Epithelial cell of esophagus (primary cell): ENCODE results near the gene STK32B.

Experiments used
- DNase-seq: peaks from one replicate; pipeline ENCODE4 v3.0.0; 2010; ENCODE audit warnings: low read depth
- H3K4me3 ChIP-seq: 2 replicates; pipeline ENCODE4 v1.5.1; 2011; ENCODE audit warnings: mild to moderate bottlenecking, low read length, control low read depth
- CTCF ChIP-seq: IDR thresholded peaks from 2 replicates; pipeline ENCODE4 v1.5.1; 2011; ENCODE audit warnings: low read depth, mild to moderate bottlenecking, low read length, control low read depth, inconsistent platforms; ENCODE audit not compliant: insufficient read depth; ENCODE audit errors: missing control alignments

The STK32B gene

DNA sequence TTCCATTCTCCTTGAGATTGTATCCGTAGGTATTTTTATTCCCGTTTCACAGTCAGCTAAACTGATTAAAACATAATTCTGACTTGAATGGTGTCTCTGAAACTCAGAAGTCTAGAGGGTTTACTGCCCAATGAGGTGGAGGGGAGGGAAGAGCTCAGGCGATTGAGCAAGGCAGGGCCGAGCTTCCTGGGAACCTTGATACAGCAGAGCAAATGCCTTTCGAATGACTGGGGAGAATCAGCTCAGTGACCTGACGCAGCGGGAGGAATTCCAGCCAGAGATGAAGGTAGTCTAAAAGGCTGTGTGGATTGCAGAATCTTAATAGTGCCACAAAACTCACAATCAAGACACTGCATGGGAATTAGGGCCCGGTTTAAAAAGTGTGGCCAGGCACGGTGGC lies 423.5 kb downstream of the STK32B start:
- no peak overlapping the region for H3K4me3 ChIP-seq
- DNase-seq = peak; percentile 17
- TF ChIP-seq CTCF = no peak

GRCh38 chr4:5477613-5478012 lies 426.3 kb downstream of the STK32B start:
- H3K4me3 ChIP-seq = no peak overlapping the region
- DNase-seq = no peak
- TF ChIP-seq CTCF = no peak

GRCh38 chr4:5478169-5478568 lies 426.9 kb downstream of the STK32B start:
- DNase-seq = no peak
- TF ChIP-seq CTCF = no peak
- H3K4me3 ChIP-seq = no peak overlapping the region

- no peak for TF ChIP-seq CTCF
- H3K4me3 ChIP-seq = no peak overlapping the region
- no peak for DNase-seq
Measured at GRCh38 chr4:5478697-5479096, 427.4 kb downstream of the STK32B start.

DNA sequence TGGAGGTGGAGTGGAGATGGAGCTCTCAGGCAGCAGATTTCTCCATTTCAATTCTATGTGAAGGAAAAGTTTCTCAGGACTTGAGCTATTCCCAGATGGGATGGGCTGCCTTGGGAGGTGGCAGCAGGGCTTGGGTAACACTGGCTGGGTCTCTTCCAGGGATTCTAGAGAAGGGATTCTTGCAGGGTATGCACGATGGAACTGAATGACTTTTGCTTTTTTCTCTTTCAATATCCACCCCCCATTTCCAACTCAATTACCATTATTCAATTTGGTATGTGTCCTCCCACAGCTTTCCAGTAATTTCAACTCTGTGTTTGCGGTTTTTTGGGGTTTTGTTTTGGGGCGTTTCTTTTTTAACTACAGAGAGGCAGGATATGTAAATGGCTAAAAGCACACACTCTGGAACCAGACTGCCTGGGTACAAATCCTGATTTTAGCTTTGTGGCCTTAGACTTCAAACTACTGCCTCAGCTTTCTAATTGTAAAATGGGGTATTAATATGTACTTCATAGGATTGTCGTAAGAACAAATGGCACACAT lies 428.3 kb downstream of the STK32B start:
- TF ChIP-seq CTCF = no peak
- no peak overlapping the region for H3K4me3 ChIP-seq
- no peak for DNase-seq

DNA sequence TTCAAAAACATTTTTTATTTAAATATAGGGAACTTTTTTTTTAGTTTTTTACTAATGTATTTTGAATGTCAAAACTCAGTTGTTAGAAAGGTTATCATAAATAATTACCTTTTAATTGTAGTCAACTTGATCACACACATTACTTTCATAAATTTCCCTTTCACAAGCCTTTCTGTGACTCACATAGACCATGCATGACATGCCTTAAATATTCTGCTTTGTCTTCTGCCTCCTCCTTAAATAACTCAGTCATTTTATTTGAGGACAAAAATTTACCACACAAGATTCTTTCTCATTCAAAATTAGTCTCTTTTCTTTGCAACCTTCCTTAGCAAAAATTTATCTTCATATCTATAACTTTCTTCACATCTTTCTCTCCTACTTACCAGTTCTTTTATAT lies 437.1 kb downstream of the STK32B start:
- no peak for DNase-seq
- TF ChIP-seq CTCF = no peak
- no peak overlapping the region for H3K4me3 ChIP-seq

- DNase-seq = no peak
- no peak overlapping the region for H3K4me3 ChIP-seq
Measured at GRCh38 chr4:5489260-5489659, 438.0 kb downstream of the STK32B start.

More at GRCh38 chr4:5489260-5489659, 438.0 kb downstream of the STK32B start:
- TF ChIP-seq CTCF = no peak
